Chondrocyte (in vitro differentiated cells): ENCODE results near the gene GOSR2. TPM values are rescaled to one million over a fixed set of nuclear protein-coding genes. Genes with fewer than 3 reads are reported as not detected.
A peak's percentile ranks its signal among the peaks of the same experiment; 100 is the strongest.
"Not testable (repeated sequence)": the region's sequence is repeated elsewhere in the genome, so short reads cannot be mapped to it uniquely, and the experiment has no call there.

Experiments used
- DNase-seq: peaks from one replicate; pipeline ENCODE4 v3.0.0; 2021; ENCODE audit warnings: mixed read lengths, low spot score
- H3K27ac Mint-ChIP-seq: one replicate; pipeline ENCODE4 v1.8.0; 2021; ENCODE audit warnings: mild to moderate bottlenecking, moderate library complexity, mixed read lengths; ENCODE audit not compliant: unreplicated experiment
- H3K27me3 Mint-ChIP-seq: 2 replicates; pipeline ENCODE4 v1.8.0; 2021; ENCODE audit warnings: low read depth, mixed read lengths
- H3K36me3 Mint-ChIP-seq: 2 replicates; pipeline ENCODE4 v1.8.0; 2021; ENCODE audit warnings: low read depth, mixed read lengths
- H3K4me1 Mint-ChIP-seq: 2 replicates; pipeline ENCODE4 v1.8.0; 2021; ENCODE audit warnings: low read depth, mild to moderate bottlenecking, mixed read lengths
- H3K4me3 Mint-ChIP-seq: one replicate; pipeline ENCODE4 v1.8.0; 2021; ENCODE audit warnings: mild to moderate bottlenecking, moderate library complexity, mixed read lengths; ENCODE audit not compliant: unreplicated experiment
- H3K9me3 Mint-ChIP-seq: 2 replicates; pipeline ENCODE4 v1.8.0; 2021; ENCODE audit warnings: low read depth, mixed read lengths
- total RNA-seq: library from RNA; stranded (reverse); gene quantifications from 3 replicates; pipeline ENCODE4 v1.2.1, GENCODE V29; 2021
- TF ChIP-seq, protein P1 (sequence below): fragments of 200-600 bp; sonication (generic); IDR thresholded peaks from 2 replicates; pipeline ENCODE4 v1.5.0; 2021; ENCODE audit warnings: antibody characterized with exemption, mild to moderate bottlenecking, moderate library complexity

GOSR2 gene
- total RNA-seq, 1 donor from 2014 or later, result 56.5 TPM

DNA sequence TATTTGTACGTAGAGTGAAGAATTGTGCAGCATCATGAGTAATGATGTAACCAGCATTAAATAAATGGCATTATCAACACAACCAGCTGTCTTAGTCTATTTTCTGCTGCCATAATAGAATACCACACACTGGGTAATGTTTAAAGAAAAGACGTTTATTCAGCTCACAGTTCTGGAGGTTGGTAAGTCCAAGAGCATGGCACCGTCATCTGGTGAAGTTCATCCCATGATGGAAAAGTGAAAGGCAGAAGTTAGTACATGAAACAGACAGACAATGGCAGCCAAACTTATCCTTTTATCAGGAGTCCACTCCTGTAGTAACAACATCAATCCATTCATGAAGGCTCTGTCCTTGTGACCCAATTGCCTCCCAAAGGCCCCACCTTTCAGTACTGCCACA, 6.3 kb upstream of the GOSR2 start:
- H3K27me3 Mint-ChIP-seq, result peaks cover 5% of the 10 kb centered on the region
- no peak overlapping the region for H3K27ac Mint-ChIP-seq
- no peaks in the 10 kb centered on the region for H3K4me1 Mint-ChIP-seq
- no peak for DNase-seq
- H3K9me3 Mint-ChIP-seq, result no peaks in the 10 kb centered on the region
- peaks cover 2% of the 10 kb centered on the region for H3K36me3 Mint-ChIP-seq
- H3K4me3 Mint-ChIP-seq, result no peak overlapping the region
- TF ChIP-seq, protein P1, sequence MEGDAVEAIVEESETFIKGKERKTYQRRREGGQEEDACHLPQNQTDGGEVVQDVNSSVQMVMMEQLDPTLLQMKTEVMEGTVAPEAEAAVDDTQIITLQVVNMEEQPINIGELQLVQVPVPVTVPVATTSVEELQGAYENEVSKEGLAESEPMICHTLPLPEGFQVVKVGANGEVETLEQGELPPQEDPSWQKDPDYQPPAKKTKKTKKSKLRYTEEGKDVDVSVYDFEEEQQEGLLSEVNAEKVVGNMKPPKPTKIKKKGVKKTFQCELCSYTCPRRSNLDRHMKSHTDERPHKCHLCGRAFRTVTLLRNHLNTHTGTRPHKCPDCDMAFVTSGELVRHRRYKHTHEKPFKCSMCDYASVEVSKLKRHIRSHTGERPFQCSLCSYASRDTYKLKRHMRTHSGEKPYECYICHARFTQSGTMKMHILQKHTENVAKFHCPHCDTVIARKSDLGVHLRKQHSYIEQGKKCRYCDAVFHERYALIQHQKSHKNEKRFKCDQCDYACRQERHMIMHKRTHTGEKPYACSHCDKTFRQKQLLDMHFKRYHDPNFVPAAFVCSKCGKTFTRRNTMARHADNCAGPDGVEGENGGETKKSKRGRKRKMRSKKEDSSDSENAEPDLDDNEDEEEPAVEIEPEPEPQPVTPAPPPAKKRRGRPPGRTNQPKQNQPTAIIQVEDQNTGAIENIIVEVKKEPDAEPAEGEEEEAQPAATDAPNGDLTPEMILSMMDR, result no peak

DNA sequence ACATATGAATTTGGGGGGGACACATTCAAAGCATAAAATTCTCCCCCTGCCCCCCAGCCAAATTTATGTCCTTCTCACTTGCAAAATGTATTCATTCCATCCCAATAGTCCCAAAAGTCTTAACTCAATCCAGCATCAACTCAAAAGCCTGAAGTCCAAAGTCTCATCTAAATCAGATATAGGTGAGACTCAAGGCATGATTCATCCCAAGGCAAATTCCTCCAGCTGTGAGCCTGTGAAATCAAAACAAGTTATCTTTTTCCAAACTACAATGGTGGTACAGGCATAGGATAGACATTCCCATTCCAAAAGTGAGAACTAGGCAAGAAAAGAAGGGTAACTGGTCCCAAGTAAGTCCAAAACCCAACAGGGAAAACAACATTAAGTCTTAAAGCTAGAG, 5.9 kb upstream of the GOSR2 start:
- TF ChIP-seq, protein P1, result no peak
- DNase-seq, result no peak
- H3K4me3 Mint-ChIP-seq, result no peak overlapping the region
- no peak overlapping the region for H3K27ac Mint-ChIP-seq
- H3K27me3 Mint-ChIP-seq, result peaks cover 5% of the 10 kb centered on the region
- H3K9me3 Mint-ChIP-seq, result no peaks in the 10 kb centered on the region
- peaks cover 2% of the 10 kb centered on the region for H3K36me3 Mint-ChIP-seq
- H3K4me1 Mint-ChIP-seq, result peaks cover 2% of the 10 kb centered on the region

DNA sequence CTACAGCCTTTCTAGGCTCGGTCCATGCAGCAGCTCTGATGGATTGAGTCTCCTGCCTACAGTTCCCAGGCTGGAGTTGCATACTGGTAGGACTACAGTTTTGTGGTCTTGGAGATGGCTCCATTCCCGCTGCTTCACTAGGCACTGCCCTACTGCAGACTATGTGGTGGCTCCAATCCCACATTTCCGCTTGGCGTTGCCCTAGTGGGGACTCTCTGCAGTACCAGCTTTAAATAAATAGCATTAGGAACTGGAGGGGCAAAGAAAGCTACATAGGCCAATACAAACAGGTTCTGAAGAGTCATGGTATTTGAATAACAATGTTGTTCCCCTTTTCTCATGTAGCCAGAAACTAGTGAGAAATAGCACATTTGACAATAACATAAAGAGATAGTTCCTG, 5.4 kb upstream of the GOSR2 start:
- H3K27me3 Mint-ChIP-seq, result peaks cover 5% of the 10 kb centered on the region
- H3K36me3 Mint-ChIP-seq, result peaks cover 2% of the 10 kb centered on the region
- H3K4me1 Mint-ChIP-seq, result peaks cover 5% of the 10 kb centered on the region
- TF ChIP-seq, protein P1, result no peak
- no peak overlapping the region for H3K27ac Mint-ChIP-seq
- DNase-seq, result peak; percentile 36
- no peaks in the 10 kb centered on the region for H3K9me3 Mint-ChIP-seq
- H3K4me3 Mint-ChIP-seq, result no peak overlapping the region

DNA sequence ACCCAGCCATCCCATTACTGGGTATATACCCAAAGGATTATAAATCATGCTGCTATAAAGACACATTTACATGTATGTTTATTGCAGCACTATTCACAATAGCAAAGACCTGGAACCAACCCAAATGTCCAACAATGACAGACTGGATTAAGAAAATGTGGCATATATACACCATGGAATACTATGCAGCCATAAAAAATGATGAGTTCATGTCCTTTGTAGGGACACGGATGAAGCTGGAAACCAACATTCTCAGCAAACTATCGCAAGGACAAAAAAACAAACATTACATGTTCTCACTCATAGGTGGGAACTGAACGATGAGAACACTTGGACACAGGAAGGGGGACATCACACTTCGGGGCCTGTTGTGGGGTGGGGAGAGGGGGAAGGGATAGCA, 998 bp upstream of the GOSR2 start:
- peaks cover 40% of the 10 kb centered on the region for H3K4me1 Mint-ChIP-seq
- H3K27ac Mint-ChIP-seq, H3K9me3 Mint-ChIP-seq, H3K36me3 Mint-ChIP-seq, DNase-seq, H3K27me3 Mint-ChIP-seq: not testable (repeated sequence)
- H3K4me3 Mint-ChIP-seq, result peak overlapping the region; percentile 56

DNA sequence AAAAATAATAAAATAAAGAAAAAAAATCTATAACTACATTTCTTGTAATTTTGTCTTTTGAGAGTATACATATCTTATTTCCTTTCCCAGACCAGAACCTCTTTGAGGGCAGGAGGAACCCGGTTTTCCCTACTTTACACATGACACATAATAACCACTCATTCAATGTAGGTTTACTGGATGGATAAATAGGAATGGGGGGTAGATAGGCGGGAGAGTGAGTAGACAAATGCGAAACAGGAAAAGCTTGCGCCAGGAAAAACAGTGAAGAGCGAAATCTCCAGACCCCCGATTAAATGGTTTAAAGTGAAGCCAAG, 515 bp upstream of the GOSR2 start:
- Mint-ChIP-seq H3K27ac (peak overlapping the region; percentile 100), H3K36me3 (no peaks in the 10 kb centered on the region), H3K4me1 (peaks cover 41% of the 10 kb centered on the region), H3K9me3 (no peaks in the 10 kb centered on the region), H3K4me3 (peak overlapping the region; percentile 84), H3K27me3 (no peaks in the 10 kb centered on the region)
- TF ChIP-seq, protein P1, result no peak
- no peak for DNase-seq

DNA sequence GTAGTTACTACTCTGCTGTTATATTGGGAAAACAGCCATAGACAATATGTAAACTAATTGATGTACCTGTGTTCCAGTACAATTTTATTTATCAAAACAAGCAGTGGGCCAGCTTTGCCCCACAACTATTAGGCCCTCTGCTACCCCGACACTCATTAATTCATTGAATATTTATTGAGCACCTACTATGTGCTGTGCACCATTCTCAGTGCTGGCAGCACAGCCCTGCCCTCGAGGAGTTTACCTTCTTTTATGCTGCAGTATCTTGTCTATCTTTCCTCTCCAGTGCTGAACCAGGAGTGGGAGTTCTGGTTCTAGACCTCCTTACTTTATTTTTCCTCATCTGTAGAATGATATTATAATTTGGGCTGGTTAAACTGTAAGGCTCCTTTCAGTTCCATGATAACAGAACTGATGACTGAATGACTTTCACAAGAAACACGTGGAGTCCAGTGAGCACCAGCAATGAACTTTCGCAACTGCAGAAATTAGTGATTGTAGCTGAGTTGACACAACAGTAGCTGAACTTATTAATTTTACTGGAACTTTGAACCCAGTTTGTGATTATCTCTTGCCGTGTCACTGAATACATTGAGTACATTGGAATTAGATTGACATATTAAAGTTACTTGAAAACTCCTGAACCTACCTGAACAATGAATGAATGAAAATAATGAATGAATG, 2.4 kb downstream of the GOSR2 start:
- Mint-ChIP-seq H3K27me3 (no peaks in the 10 kb centered on the region), H3K4me3 (no peak overlapping the region), H3K27ac (no peak overlapping the region), H3K9me3 (no peaks in the 10 kb centered on the region), H3K4me1 (peaks cover 58% of the 10 kb centered on the region), H3K36me3 (peaks cover 3% of the 10 kb centered on the region)
- TF ChIP-seq, protein P1, result no peak
- no peak for DNase-seq
